Colon (tissue), 2 donors: ENCODE measurements around the gene RNF213.
"Not testable (repeated sequence)": the region's sequence is repeated elsewhere in the genome, so short reads cannot be mapped to it uniquely, and the experiment has no call there.

Source experiments
- FAIRE-seq: peaks from 2 replicates; lab custom pipeline; 2012; peaks lifted over from hg19 to GRCh38; lab: Jason Lieb, UNC
- donor health status: control.
- donor health status: control.

The RNF213 gene

DNA sequence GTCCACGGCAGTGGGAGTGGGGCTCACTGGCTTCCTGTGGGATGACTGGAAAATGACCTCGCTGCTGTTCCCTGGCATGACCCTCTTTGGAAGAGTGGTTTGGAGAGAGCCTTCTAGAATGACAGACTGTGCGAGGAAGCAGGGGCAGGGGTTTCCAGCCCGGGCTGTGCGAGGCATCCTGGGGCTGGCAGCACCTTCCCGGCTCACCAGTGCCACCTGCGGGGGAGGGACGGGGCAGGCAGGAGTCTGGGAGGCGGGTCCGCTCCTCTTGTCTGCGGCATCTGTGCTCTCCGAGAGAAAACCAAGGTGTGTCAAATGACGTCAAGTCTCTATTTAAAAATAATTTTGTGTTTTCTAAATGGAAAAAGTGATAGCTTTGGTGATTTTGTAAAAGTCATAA lies 7.8 kb upstream of the RNF213 start:
- no peak for FAIRE-seq

DNA sequence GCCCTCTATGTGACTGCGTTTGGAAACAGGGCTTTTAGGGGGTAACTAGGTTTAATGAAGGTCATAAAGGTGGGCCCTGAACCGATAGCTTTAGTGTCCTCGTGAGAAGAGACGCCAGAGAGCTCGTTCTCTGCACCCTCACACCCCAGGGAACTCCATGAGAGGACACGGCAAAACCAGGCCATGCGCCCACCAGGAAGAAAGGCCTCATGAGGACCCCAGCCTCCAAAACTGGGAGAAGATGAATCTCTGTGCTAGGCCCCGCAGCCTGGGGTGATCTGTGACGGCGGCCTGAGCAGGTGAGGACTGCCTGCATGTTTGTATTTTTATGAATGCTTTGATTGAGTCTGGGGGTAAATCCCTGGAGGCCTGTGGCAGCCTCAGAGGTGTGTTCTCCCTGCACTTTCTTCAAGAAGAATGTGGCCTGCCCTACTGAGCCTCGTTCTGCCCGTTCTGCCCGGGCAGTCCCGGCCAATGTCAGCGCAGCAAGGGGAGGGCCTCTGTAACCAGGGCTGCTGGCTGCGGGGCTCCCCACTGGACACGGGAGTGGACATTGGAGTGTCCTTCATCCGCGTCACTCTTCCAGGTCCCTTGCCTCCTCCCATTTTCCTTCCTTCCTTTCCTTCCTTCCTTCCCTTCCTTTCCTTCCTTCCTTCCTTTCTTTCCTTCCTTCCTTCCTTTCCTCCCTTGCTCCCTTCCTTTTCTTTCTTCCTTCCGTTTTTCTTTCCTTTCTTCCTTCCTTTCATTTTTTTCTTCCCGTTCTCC lies 6.8 kb upstream of the RNF213 start:
- FAIRE-seq = no peak

DNA sequence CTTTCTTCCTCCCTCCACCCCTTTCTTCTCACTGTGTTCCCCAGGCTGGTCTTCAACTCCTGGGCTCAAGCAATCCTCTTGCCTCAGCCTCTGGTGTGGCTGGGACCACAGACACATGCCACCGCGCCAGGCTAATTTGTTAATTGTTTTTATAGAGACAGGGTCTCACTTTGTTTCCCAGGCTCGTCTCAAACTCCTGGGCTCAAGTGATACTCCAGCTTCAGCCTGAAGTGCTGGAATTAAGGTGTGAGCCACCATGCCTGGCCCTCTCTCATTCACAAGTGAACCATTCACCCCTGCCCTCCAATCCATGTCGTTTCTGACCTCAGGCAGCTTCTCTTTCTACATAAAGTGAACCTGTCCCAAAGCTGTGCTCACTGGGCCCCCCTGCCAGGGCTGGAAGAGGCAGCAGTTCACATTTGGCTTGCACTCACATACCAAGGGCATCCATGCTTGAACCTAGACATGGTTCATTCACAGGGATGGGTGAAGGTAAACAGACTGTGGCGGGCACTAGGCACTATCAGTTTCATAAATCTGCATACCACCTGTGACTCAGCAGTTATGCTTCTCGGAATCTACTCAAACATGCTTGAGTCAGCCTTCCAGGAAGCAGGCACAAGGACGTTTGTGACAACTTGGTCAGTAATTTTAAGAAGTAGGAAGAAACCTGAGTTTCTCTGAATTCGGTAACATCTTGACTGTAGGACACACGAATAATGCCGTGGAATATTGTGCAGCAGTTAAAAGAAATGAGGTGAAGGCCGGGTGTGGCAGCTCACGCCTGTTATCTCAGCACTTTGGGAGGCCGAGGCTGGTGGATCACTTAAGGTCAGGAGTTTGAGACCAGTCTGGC lies 6.0 kb upstream of the RNF213 start:
- FAIRE-seq = no peak

DNA sequence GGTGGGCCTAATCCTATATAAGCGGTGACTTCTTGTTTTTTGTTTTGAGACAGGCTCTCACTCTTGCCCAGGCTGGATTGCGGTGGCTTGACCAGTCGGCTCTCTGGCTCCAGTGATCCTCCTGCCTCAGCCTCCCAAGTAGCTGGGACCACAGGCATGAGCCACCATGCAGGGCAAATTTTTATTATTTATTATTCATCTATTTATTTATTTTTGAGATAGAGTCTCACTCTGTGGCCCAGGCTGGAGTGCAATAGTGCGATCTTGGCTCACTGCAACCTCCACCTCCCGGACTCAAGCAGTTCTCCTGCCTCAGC lies 4.7 kb upstream of the RNF213 start:
- FAIRE-seq = no peak

DNA sequence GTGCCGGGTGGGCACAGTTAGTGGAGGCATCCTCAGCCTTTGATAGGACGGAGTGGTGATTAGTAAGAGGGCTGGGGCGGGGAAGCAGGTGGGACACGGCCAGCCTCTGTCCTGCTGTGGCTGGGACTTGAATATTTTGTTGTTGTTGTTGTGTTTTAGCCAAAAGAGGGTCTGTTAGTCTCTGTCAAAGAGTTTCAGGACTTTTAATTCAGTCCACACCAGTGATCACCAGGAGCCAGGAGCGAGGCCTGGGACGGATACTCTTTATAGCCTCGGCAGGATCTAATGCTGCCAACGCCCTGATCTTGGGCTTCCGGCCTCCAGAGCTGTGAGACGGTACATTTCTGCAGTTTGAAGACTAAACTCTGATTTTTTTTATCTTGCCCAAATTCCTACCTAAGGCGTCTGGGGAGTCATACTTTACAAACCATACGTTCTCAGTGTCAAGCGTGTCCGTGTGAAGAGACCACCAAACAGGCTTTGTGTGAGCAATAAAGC lies 2.9 kb upstream of the RNF213 start:
- FAIRE-seq = no peak

DNA sequence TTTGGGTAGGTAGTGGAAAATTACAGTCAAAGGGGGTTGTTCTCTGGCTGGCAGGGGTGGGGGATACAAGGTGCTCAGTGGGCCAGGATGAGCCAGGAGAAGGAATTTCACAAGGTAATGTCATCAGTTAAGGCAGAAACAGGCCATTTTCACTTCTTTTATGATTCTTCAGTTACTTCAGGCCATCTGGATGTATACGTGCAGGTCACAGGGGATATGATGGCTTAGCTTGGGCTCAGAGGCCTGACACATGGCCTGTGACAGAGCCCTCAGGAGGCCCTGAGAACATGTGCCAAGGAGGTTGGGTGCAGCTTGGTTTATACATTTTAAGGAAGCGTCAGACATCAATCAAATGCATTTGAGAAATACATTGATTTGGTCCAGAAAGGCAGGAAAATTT lies 2.4 kb upstream of the RNF213 start:
- FAIRE-seq = not testable (repeated sequence)

DNA sequence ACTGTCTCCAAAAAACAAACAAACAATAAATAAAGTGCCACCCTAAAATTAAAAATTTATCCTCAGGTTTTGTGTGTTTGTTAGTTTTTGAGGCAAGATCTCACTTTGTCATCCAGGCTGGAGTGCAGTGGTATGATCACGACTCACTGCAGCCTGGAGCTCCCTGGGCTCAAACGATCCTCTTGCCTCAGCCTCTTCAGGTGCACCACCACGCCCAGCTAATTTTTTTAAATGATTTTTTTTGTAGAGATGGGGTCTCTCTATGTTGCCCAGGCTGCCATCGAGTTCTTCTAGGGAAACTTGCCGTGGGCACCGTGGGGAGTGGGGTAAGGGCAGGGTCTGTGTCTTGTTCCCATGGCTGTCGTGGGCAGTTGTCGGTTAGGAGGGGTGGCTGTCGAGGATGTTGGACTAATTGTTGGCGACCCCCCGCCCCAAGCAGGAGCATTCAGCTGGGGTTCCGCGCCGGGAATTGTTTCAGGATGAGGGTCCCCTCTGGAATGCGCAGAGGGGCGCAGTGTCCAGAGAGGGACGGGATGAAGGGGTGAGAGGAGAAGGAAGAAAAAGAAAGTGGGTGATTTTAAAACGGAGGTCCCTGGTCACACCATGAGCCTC lies 1.1 kb upstream of the RNF213 start:
- FAIRE-seq = no peak

DNA sequence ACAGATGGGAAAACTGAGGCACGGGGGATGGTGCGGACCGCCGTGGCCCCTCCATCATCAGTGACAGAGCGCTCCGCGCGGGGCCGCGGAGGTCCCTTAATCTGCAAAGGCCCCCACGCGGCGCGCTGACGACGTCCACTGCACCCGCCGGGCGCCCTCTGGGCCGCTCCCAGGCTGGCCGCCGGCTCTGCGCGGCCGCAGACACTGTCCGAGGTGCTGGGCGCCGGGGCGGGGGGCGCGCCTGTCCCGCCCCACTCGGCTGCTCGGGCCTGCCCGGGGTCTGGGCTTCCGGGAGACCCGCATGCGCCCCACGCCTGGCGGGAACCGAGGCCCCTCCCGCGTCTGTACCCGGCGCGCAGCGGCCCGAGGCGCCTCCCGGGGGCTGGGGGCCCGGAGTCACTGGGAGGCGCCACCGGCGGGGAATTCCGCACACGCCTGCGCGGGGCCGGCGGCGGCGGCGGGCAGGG lies 550 bp upstream of the RNF213 start:
- no peak for FAIRE-seq

DNA sequence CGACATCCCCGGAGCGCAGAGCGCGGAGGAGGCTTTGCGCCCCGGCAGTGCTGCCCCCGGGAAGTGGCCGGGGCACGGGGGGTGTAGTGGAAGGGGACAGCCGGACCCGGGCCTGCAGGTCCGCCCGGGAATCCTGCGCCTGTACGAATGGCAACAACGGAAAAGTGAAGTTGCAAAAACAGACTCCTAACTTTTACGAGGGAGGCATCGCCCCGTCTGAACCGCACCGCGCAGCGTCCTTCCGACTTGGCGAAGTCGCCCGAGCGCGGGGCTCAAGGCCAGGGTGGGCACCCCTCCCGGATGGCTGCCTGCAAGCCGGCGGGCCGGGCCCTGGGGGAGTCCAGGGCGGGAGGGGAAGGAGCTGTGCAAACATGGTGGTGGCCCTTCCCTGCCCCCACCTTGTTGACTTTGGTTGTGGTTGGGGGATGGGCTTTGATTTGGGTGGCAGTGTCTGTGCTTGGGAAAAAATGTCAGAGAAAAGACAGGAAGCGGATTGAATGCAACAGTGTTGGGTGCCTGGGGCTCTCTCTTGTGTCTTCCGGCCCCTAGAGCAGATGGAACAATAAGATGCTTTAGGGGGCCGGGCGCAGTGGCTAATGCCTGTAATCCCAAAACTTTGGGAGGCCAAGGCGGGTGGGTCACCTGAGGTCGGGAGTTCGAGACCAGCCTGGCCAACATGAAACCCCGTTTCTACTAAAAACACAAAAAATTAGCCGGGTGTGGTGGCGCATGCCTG lies 675 bp downstream of the RNF213 start:
- FAIRE-seq = no peak

DNA sequence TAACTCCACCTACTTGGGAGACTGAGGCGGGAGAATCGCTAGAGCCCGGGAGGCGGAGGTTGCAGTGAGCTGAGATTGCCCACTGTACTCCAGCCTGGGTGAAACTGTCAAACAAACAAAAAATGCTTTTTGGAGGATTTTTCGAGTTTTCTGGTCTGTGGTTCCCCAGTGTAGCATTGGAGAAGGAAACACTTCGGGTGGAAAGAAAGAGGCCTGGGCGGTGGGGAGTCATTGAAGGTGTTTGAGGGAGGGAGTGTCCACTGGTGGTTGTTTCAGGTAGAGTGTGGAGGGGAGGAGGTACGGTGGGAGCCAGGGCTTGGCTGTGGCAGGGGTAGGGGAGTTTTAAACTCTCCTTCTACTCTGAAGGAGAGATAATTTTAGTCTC lies 1.2 kb downstream of the RNF213 start:
- no peak for FAIRE-seq

DNA sequence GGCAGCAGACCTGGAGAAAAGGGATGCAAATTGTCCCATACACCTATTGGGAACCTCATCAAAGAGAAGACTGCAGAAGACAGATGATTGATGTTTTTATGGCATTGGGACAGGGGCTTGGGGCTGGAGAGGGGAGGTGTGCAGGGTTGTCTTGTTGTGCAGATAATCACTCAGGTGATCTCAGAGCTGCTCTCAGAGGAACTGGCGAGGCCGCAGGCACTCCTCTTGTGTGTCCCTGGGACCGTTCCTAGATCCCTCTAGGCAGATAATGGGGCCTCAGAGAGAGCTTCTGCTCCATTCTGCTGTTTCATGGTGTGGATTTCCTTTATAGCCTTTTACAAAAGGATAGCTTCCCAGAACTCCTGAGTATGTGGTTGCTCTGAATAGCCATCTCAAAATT lies 1.6 kb downstream of the RNF213 start:
- no peak for FAIRE-seq

DNA sequence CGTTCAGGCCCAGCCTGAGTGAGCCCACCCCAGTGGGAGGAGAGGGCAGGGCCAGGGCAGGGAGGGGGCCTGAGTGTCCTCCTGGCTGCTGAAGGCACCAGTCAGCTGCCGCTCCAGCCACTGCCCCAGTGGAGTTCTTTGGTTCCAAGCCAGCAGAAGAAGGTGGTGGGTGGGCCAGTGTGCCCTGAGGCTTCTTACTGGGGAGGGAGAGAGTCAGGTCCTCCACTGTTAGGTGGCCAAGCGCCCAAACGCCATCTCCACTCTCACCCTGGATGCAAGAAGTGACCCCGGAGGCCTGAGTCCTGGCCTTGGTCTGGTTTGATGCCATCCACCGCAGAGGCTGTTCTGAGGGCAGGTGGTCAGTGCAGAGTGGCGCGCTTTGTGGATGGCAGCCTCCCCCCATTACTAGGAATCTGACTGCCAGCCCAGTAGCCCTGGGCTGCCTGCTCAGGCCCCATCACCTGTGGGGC lies 2.2 kb downstream of the RNF213 start:
- FAIRE-seq = no peak

DNA sequence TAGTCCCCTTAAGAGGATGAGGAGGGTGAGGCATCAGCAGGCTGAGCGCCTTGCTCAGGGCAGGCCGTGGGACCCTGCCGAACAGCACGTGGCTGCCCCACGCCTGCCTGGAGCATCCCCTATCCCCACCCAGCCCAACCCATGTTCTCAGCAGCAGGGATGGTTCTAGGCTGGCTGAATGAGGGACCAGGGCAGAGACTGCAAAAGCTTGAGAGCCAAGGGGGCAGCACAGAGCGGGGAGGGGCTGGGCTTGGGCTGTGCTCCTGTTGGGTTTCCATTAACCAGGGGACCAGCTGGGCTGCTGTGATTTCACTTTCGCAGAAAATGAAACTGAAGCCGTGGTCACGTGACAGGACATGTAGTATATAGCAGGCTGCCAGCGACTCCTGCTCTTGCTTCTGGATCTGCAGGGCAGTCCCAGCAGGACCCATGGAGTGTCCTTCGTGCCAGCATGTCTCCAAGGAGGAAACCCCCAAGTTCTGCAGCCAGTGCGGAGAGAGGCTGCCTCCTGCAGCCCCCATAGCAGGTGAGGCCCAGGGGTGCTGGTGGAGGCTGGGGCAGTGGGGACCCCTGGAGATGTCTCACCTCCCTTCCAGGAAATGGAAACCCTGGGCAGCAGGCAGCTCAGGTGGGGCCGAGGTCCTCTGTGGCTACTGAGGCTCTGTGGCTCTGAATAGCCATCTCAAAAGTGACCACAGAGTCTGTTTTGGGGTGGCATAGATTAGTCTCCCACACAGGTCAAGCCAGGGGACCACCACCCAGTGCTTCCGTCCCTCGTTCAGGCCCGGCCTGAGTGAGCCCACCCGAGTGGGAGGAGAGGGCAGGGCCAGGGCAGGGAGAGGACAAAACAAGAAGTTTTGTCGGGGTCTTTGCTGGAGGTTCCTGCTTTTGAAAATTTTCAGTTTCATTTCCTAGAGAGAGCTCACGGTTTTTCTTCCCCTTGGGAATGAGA lies 2.9 kb downstream of the RNF213 start:
- FAIRE-seq = no peak

DNA sequence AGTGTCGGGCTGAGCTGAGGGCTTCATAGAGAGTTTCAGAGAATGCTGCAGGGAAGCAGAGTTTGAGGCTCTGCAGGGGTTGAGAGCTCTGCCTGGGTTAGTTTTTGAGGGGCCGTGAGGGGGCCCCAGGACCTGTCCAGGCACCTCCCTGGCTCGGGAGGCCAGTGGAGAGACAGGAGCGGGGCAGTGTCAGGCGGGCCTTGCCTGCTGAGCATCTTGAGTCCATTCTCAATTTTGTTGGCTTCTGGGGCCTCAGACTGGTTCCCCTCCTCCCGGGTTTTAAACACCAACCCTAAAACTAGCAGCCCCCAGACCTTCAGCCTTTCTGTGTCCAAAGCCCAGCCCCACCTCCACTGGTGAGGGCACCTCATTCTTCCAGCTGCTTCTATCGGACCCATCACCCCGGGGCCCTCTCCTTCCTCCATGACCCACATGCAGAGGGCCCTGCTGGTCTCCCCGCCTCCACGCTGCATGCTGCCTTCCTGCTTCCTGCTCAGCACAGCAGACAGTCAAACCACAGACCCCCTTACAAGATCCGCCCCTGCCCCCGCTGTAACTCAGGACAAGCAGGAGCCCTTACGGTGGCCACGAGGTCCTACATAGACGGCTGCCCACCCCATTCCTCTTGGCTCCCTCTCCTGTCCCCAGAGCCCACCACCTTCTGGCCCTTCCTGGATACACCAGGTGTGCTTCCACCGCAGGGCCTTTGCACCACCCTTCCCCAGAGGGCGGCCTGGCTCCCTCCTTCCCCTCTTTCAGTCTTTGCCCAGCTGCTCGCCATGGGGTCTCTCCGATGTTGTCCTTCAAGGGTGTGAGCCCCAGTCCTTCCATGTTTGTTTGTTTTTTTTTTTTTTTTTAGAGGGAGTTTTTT lies 3.8 kb downstream of the RNF213 start:
- FAIRE-seq = no peak

DNA sequence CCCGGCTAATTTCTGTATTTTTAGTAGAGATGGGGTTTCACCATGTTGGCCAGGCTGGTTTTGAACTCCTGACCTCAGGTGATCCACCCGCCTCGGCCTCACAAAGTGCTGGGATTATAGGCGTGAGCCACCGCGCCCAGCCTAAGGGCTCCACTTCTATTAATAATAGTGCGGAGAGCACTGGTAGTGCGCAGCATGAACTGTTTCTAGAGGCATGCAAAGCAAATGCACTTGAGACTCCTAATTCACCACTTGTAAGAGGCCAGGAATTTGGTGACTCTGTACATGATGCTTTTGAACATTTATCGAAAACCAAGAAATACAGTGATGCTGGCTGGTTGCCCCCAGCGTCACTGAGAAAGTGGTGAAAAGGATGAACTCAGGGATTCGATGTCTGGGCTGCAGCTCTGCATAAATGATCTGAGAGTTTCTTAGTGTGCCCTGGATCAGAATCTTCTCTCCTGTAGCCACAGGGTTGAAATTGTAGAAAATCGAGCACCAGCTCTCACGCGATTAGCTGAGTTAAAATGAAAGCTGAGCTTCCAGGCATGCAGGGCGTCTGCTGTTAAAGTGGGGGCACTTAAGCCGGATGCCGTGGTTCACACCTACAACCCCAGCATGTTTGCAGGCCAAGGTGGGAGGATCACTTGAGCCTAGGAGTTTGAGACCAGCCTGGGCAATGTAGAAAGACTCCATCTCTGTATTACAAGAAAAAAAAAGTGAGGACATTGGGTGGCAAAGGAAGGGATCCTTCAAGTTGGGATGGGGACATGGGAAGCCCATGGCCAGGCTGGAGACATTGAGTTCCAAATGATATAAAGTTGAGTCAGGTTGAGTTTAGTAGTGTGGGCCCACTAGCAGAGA lies 4.8 kb downstream of the RNF213 start:
- no peak for FAIRE-seq

DNA sequence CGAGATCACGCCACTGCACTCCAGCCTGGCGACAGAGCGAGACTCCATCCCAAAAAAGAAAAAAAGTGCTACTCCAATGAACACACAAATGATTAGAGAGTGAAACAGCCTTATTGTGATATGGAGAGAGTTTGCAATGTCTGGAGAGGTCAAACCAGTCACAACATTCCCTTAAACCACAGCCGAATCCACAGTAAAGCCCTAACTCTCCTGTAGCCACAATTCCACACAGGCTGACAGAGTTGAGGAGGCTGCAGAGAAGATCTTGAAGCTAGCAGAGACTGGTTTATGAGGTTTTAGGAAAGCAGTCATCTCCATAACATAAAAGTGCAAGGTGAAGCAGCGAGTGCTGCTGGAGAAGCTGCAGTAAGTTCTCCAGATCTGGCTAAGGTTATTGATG lies 6.7 kb downstream of the RNF213 start:
- no peak for FAIRE-seq

DNA sequence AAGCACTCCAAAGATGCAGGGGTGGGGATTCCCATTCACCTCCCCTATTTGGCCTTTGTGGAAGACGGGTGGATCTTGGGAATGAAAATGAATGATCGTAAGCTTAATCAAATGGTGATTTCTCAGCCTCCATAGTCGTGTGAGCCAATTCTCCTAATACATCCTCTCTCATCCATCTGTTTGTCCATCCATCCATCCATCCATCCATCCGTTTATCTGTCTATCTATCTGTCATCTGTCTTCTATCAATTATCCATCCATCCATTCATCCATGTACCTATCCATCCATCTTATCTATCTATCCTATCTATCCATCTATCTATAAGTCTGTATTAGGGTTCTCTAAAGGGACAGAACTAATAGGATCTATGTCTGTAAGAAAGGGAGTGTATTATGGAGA lies 7.8 kb downstream of the RNF213 start:
- FAIRE-seq = no peak

DNA sequence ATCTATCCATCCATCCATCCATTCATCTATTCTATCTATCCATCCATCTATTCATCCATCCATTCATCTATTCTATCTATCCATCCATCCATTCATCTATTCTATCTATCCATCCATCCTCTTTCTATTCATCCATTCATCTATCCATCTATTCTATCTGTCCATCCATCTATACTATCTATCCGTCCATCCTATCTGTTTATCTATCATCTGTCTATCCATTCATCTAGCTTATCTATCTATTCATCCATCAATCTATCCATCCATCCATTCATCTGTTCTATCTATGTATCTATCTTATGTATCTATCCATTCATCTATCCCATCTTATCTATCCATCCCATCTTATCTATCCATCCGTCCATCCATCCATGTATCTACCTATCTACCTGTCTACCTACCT lies 8.8 kb downstream of the RNF213 start:
- FAIRE-seq = no peak

DNA sequence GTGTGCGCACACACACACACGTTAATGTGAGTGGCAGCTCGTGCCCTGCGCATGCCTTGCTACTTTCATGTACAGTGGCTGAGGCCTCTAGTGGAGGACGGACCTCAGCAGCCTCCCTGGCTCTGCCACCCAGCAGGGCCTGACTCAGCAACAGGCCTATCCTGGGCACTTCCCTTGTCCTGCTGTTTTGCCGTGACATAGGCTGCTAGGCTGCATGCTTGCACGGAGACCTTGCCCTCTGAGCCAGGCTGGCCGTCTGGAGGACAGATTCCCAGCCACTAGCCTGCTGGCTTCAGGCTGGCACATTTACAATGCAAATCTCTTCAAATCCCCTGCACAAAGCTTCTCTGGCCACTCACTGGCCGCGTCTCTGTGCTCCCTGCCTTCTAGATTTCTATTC lies 9.5 kb downstream of the RNF213 start:
- no peak for FAIRE-seq
